ENCODE measurements around the gene LRRC47.
A peak's percentile ranks its signal among the peaks of the same experiment; 100 is the strongest.
"Not testable (repeated sequence)": the region's sequence is repeated elsewhere in the genome, so short reads cannot be mapped to it uniquely, and the experiment has no call there.

The LRRC47 gene

DNA sequence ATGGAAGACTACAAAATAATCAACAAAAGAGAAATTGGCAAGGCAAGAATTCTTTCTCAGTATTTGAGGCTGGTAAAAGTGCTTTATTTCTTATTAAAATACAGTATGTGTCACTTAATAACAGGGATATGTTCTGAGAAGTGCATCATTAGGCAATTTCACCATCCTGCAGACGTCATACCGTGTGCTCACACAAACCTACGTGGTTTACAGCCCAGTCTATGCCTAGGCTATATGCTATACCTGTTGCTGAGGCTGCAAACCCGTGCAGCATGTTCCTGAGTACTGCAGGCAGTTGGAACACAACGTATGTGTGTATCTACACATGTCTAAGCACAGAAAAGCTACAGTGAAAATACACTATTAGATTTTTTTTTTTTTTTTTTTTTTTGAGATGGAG is 46.8 kb downstream of the LRRC47 start:
- no peaks in the 10 kb centered on the region for H3K9me3 ChIP-seq (ENCODE audit: low read length)
- peaks cover 8% of the 10 kb centered on the region for H3K27me3 ChIP-seq (ENCODE audit: insufficient read depth, low read length)
- H2AFZ ChIP-seq (ENCODE audit: low read depth, low read length) = no peak overlapping the region
- H3K4me1 ChIP-seq (ENCODE audit: insufficient read depth, low read length) = peaks cover 13% of the 10 kb centered on the region
- no peak overlapping the region for H3K4me3 ChIP-seq (ENCODE audit: low read length)
- peaks cover 4% of the 10 kb centered on the region for H3K36me3 ChIP-seq (ENCODE audit: insufficient read depth, low read length)

DNA sequence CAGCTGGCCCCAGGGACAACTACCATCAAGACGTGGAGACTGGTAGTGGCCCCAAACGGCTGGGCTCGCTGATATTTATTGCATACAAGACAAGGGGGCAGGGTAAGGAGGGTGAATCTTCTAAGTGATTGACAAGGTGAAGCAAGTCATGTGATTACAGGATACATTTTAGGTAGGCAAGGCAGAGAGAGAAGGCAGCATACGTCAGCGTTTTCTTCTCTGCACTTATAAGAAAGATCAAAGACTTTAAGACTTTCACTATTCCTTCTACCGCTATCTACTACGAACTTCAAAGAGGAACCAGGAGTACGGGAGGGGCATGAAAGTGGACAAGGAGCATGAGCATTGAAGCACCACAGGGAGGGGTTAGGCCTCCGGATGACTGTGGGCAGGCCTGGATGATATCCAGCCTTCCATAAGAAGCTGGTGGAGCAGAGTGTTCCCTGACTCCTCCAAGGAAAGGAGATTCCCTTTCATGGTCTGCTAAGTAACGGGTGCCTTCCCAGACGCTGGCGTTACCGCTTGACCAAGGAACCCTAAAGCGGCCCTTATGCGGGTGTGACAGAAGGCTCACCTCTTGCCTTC is 47.9 kb downstream of the LRRC47 start:
- H2AFZ ChIP-seq (ENCODE audit: low read depth, low read length); H3K27me3 ChIP-seq (ENCODE audit: insufficient read depth, low read length); H3K4me3 ChIP-seq (ENCODE audit: low read length); H3K9me3 ChIP-seq (ENCODE audit: low read length); H3K36me3 ChIP-seq (ENCODE audit: insufficient read depth, low read length): not testable (repeated sequence)
- peaks cover 13% of the 10 kb centered on the region for H3K4me1 ChIP-seq (ENCODE audit: insufficient read depth, low read length)

GRCh38 chr1:3747903-3748302 is 48.4 kb downstream of the LRRC47 start:
- Histone ChIP-seq H3K36me3 (ENCODE audit: insufficient read depth, low read length) (peaks cover 11% of the 10 kb centered on the region), H3K9me3 (ENCODE audit: low read length) (no peaks in the 10 kb centered on the region), H3K27me3 (ENCODE audit: insufficient read depth, low read length) (peaks cover 8% of the 10 kb centered on the region), H3K4me3 (ENCODE audit: low read length) (peak overlapping the region; percentile 79), H3K4me1 (ENCODE audit: insufficient read depth, low read length) (peaks cover 13% of the 10 kb centered on the region), H2AFZ (ENCODE audit: low read depth, low read length) (peak overlapping the region; percentile 78)

GRCh38 chr1:3747522-3747848 is 48.8 kb downstream of the LRRC47 start:
- Histone ChIP-seq H3K9me3 (ENCODE audit: low read length) (no peaks in the 10 kb centered on the region), H3K4me3 (ENCODE audit: low read length) (peak overlapping the region; percentile 79), H2AFZ (ENCODE audit: low read depth, low read length) (peak overlapping the region; percentile 78)

DNA sequence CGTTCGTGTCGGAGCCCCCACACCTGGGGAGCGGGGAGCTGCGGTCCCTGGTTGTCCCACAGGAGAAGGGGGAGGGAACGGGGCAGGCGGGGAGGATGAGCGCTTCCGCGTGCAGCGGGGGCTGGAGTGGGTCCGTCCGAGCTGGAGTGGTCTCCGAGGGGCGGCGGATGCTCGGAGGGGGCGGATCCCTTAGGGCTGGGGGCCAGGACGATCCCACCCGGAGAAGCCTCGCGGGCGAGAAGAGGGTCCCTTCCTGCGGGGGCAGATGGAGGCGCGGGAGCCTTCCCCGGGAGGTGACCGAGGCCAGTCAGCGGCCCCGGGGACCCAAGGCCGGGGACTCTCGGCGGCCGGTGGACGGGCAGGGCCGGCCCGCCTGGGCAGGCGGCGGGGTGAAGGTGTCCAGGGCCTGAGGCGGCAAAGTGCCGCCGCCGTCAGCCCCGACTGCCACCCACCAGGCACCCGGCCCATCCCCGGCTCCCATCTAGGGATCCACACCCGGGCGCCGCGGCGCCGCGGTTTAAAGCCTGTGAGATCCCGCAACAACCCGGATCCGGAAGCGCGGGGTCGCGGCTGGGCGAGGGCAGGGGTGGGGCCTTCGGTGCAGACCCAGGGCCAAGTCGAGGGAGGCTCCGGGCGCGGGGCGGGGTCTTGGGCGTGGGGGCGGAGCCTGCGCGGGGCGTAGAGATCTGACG is 49.3 kb downstream of the LRRC47 start:
- peaks cover 13% of the 10 kb centered on the region for H3K4me1 ChIP-seq (ENCODE audit: insufficient read depth, low read length)
- H3K4me3 ChIP-seq (ENCODE audit: low read length) = peak overlapping the region; percentile 79
- H3K27me3 ChIP-seq (ENCODE audit: insufficient read depth, low read length) = peaks cover 8% of the 10 kb centered on the region
- peak overlapping the region; percentile 78 for H2AFZ ChIP-seq (ENCODE audit: low read depth, low read length)
- peaks cover 20% of the 10 kb centered on the region for H3K36me3 ChIP-seq (ENCODE audit: insufficient read depth, low read length)
- H3K9me3 ChIP-seq (ENCODE audit: low read length) = no peaks in the 10 kb centered on the region

More at GRCh38 chr1:3747522-3747848, 48.8 kb downstream of the LRRC47 start:
- Histone ChIP-seq H3K36me3 (ENCODE audit: insufficient read depth, low read length) (peaks cover 15% of the 10 kb centered on the region), H3K4me1 (ENCODE audit: insufficient read depth, low read length) (peaks cover 13% of the 10 kb centered on the region), H3K27me3 (ENCODE audit: insufficient read depth, low read length) (peaks cover 8% of the 10 kb centered on the region)

DNA sequence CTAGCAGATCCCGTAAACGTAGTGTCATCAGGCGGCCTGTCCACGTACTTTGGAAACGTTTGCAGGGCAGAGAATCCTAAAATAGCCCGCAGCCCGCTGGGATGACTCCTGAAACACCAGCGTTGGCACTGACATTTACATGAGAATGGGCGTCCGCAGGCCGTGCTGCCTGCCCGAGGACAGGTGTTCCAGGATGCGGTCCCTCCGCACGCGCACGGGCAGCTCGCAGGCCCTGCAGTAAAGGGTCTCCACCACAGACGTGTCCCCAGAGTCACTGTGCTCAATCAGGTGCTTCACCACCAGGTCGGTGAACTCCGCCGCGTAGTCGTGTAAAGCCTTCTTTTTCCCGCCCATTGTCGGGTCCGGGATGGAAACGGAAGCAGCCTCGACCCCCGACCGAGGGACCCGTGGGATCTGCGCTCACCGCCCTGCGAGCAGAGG is 49.9 kb downstream of the LRRC47 start:
- H2AFZ ChIP-seq (ENCODE audit: low read depth, low read length) = peak overlapping the region; percentile 78
- peaks cover 26% of the 10 kb centered on the region for H3K36me3 ChIP-seq (ENCODE audit: insufficient read depth, low read length)
- H3K4me3 ChIP-seq (ENCODE audit: low read length) = peak overlapping the region; percentile 79
- H3K27me3 ChIP-seq (ENCODE audit: insufficient read depth, low read length) = peaks cover 8% of the 10 kb centered on the region
- peaks cover 13% of the 10 kb centered on the region for H3K4me1 ChIP-seq (ENCODE audit: insufficient read depth, low read length)
- H3K9me3 ChIP-seq (ENCODE audit: low read length) = no peaks in the 10 kb centered on the region

- peaks cover 13% of the 10 kb centered on the region for H3K4me1 ChIP-seq (ENCODE audit: insufficient read depth, low read length)
- H3K36me3 ChIP-seq (ENCODE audit: insufficient read depth, low read length) = peaks cover 28% of the 10 kb centered on the region
- H3K4me3 ChIP-seq (ENCODE audit: low read length) = peak overlapping the region; percentile 79
- no peaks in the 10 kb centered on the region for H3K9me3 ChIP-seq (ENCODE audit: low read length)
- peaks cover 6% of the 10 kb centered on the region for H3K27me3 ChIP-seq (ENCODE audit: insufficient read depth, low read length)
- H2AFZ ChIP-seq (ENCODE audit: low read depth, low read length) = no peak overlapping the region
These were observed 50.5 kb downstream of the LRRC47 start for GRCh38 chr1:3745590-3746381.

GRCh38 chr1:3745071-3745470 is 51.2 kb downstream of the LRRC47 start:
- H2AFZ ChIP-seq (ENCODE audit: low read depth, low read length) = no peak overlapping the region
- H3K27me3 ChIP-seq (ENCODE audit: insufficient read depth, low read length) = no peaks in the 10 kb centered on the region
- H3K4me3 ChIP-seq (ENCODE audit: low read length) = no peak overlapping the region
- no peaks in the 10 kb centered on the region for H3K9me3 ChIP-seq (ENCODE audit: low read length)
- H3K36me3 ChIP-seq (ENCODE audit: insufficient read depth, low read length) = peaks cover 33% of the 10 kb centered on the region
- H3K4me1 ChIP-seq (ENCODE audit: insufficient read depth, low read length) = peaks cover 13% of the 10 kb centered on the region

DNA sequence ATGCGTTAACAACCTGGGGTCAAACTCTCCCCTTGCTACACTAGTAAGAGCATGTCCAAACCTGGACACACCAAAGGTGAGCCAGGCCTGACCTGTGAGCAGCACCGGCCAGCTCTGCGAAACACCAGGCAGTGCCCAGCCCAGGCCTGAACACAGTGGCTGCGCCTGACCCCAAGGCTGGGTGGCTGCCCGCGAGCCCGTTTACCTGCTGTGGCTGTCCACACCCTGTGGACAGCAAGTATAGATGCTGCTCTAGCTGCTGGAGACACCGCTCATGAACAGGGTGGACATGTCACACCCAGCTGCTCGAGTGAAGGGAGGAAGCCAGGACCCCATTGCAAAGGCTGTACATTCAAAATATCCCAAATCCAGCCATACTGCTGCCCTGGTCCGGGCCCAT is 51.7 kb downstream of the LRRC47 start:
- Histone ChIP-seq H3K27me3 (ENCODE audit: insufficient read depth, low read length) (no peaks in the 10 kb centered on the region), H3K4me1 (ENCODE audit: insufficient read depth, low read length) (peaks cover 13% of the 10 kb centered on the region), H2AFZ (ENCODE audit: low read depth, low read length) (no peak overlapping the region), H3K9me3 (ENCODE audit: low read length) (no peaks in the 10 kb centered on the region), H3K36me3 (ENCODE audit: insufficient read depth, low read length) (peaks cover 37% of the 10 kb centered on the region), H3K4me3 (ENCODE audit: low read length) (no peak overlapping the region)

- Histone ChIP-seq H3K27me3 (ENCODE audit: insufficient read depth, low read length) (no peaks in the 10 kb centered on the region), H3K36me3 (ENCODE audit: insufficient read depth, low read length) (peaks cover 43% of the 10 kb centered on the region), H3K9me3 (ENCODE audit: low read length) (no peaks in the 10 kb centered on the region), H3K4me1 (ENCODE audit: insufficient read depth, low read length) (peaks cover 13% of the 10 kb centered on the region), H2AFZ (ENCODE audit: low read depth, low read length) (no peak overlapping the region), H3K4me3 (ENCODE audit: low read length) (no peak overlapping the region)
These were observed 52.5 kb downstream of the LRRC47 start for GRCh38 chr1:3743826-3744225.

DNA sequence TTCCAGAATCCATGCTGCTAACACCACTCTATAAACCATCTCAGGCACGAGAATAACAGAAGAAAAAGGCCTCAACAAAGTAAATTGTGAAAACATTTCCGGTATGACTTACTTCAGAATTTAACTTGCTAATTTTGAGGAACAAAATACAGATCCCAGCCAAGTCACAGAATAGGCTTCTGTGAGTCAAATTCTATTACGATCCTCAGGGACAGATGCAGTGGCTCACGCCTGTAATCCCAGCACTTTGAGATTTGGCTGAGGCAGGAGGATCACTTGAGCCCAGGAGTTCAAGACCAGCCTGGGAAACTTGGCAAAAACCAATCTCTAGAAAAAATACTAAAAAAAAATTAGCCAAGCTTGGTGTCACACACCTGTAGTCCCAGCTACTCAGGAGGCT is 52.9 kb downstream of the LRRC47 start:
- Histone ChIP-seq H3K4me1 (ENCODE audit: insufficient read depth, low read length) (peaks cover 13% of the 10 kb centered on the region), H3K36me3 (ENCODE audit: insufficient read depth, low read length) (peaks cover 47% of the 10 kb centered on the region), H2AFZ (ENCODE audit: low read depth, low read length) (no peak overlapping the region), H3K27me3 (ENCODE audit: insufficient read depth, low read length) (no peaks in the 10 kb centered on the region), H3K9me3 (ENCODE audit: low read length) (no peaks in the 10 kb centered on the region), H3K4me3 (ENCODE audit: low read length) (no peak overlapping the region)

DNA sequence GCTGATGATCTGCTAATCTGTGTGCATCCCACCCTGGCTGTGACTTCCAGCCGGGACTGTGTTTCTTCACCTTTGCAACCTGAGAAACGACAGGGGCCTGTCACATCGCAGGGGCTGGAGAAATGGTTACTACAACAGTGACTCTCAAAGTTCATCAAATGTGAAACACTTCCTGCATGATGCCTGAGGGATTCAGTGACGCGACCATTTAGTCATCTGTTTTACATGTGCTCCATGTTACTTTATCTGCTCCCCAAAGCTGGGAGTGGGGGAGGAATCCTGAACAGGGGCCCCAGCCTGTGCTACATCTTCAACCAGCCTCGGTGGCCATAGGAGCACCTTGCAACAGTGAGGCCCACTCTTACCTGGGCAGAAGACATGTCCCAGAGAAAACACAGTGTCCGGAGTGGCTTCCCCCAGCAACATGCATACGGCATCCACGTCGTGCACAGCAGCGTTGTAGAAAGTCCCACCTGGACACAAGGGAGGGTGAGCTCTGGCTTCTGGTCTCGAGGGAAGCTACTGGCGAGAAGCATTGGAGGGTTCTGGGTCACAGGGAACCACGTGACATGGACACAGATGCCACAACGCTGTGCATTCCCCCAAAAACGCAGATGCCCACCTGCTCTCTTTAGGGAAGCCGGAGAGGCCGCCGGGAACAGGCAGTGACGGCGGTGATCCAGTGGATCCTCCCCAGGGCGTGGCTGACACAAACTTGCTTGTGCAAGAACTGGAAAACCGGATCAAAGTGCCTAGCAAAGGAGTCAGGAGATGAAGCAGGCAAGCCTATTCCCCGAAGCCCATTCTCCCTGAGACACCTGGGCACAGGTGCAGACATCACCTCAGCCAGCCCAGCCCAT is 53.6 kb downstream of the LRRC47 start:
- peaks cover 13% of the 10 kb centered on the region for H3K4me1 ChIP-seq (ENCODE audit: insufficient read depth, low read length)
- no peaks in the 10 kb centered on the region for H3K9me3 ChIP-seq (ENCODE audit: low read length)
- no peak overlapping the region for H3K4me3 ChIP-seq (ENCODE audit: low read length)
- H3K27me3 ChIP-seq (ENCODE audit: insufficient read depth, low read length) = no peaks in the 10 kb centered on the region
- H3K36me3 ChIP-seq (ENCODE audit: insufficient read depth, low read length) = peaks cover 55% of the 10 kb centered on the region
- H2AFZ ChIP-seq (ENCODE audit: low read depth, low read length) = no peak overlapping the region

Data from neuron (in vitro differentiated cells).